GM12864 (cell line): ENCODE results near the gene RAMP3.

Experiments used
- DNase-seq: peaks from one replicate; pipeline ENCODE4 v3.0.0-alpha.2; 2011; ENCODE audit warnings: low read depth
- H3K4me3 ChIP-seq: 2 replicates; pipeline ENCODE4 v1.5.1; 2011; ENCODE audit warnings: mild to moderate bottlenecking, low read depth, low read length, control low read depth
- CTCF ChIP-seq: IDR thresholded peaks from 2 replicates; pipeline ENCODE4 v1.5.1; 2011; ENCODE audit warnings: low read depth, mild to moderate bottlenecking, moderate library complexity, low read length, control low read depth, inconsistent platforms; ENCODE audit errors: missing control alignments

RAMP3 gene

GRCh38 chr7:45179666-45180065, 22.1 kb downstream of the RAMP3 start:
- no peak for TF ChIP-seq CTCF
- H3K4me3 ChIP-seq, result no peak overlapping the region
- DNase-seq, result no peak

GRCh38 chr7:45180084-45180986, 22.7 kb downstream of the RAMP3 start:
- no peak for TF ChIP-seq CTCF
- no peak for DNase-seq
- H3K4me3 ChIP-seq, result no peak overlapping the region

GRCh38 chr7:45181286-45181960, 23.8 kb downstream of the RAMP3 start:
- DNase-seq, result no peak
- TF ChIP-seq CTCF, result no peak
- H3K4me3 ChIP-seq, result no peak overlapping the region

- DNase-seq, result no peak
- H3K4me3 ChIP-seq, result no peak overlapping the region
- no peak for TF ChIP-seq CTCF
Measured at GRCh38 chr7:45181991-45182855, 24.6 kb downstream of the RAMP3 start.

- no peak overlapping the region for H3K4me3 ChIP-seq
- TF ChIP-seq CTCF, result no peak
- DNase-seq, result no peak
Measured at GRCh38 chr7:45182856-45183710, 25.5 kb downstream of the RAMP3 start.

GRCh38 chr7:45183711-45184210, 26.2 kb downstream of the RAMP3 start:
- TF ChIP-seq CTCF, result no peak
- no peak overlapping the region for H3K4me3 ChIP-seq
- DNase-seq, result no peak
